Muscle of leg (tissue), 11 donors: ENCODE measurements around the gene EBF3. TPM values are rescaled to one million over a fixed set of nuclear protein-coding genes. Genes with fewer than 3 reads are reported as not detected.

Experiments
- DNase-seq: peaks from one replicate; pipeline ENCODE4 v3.0.0; 2013
- H3K27ac ChIP-seq: one replicate; pipeline ENCODE4 v1.5.1; 2013; ENCODE audit warnings: mild to moderate bottlenecking, low read length, control low read depth
- H3K27me3 ChIP-seq: one replicate; pipeline ENCODE4 v1.6.1; 2013; ENCODE audit warnings: low read length; ENCODE audit not compliant: control insufficient read depth, insufficient read depth
- H3K36me3 ChIP-seq: one replicate; pipeline ENCODE4 v1.6.1; 2013; ENCODE audit warnings: low read length; ENCODE audit not compliant: control insufficient read depth, insufficient read depth
- H3K4me1 ChIP-seq: one replicate; pipeline ENCODE4 v1.6.1; 2013; ENCODE audit warnings: low read length; ENCODE audit not compliant: control insufficient read depth, insufficient read depth
- H3K4me3 ChIP-seq: one replicate; pipeline ENCODE4 v1.5.1; 2013; ENCODE audit warnings: low read length, control low read depth
- H3K9me3 ChIP-seq: replicated peaks from 2 replicates; pipeline ENCODE4 v1.6.1; 2013; ENCODE audit warnings: low read depth, low read length; ENCODE audit not compliant: control insufficient read depth
- WGBS: methylation state at CpG from one replicate; pipeline ENCODE4 v1.1.5; 2013; ENCODE audit warnings: missing lambda C conversion rate; ENCODE audit not compliant: insufficient coverage; 5-methylcytosine and 5-hydroxymethylcytosine counted together
- polyA plus RNA-seq, 8 donors: library from polyadenylated mRNA; unstranded; fragments of 120-200 nt; gene quantifications; one replicate each; pipeline versions ENCODE4 v1.2.1 to v1.2.3, GENCODE V29; 2013; ENCODE audit warnings: inconsistent platforms in 1 of 8, low replicate concordance in 1 of 8; ENCODE audit not compliant: insufficient read length in 8 of 8, insufficient read depth in 1 of 8
- total RNA-seq: library from RNA; stranded (reverse); fragments of 120-200 nt; gene quantifications from one replicate; pipeline ENCODE4 v1.2.4, GENCODE V29; 2013

Gene EBF3
- total and polyA plus RNA-seq, 9 donors, result 33.6 to 102 (median 75.6) TPM

- no peaks in the 10 kb centered on the region for H3K9me3 ChIP-seq
- peaks cover 13% of the 10 kb centered on the region for H3K4me1 ChIP-seq
- peaks cover 79% of the 10 kb centered on the region for H3K36me3 ChIP-seq
- no peak overlapping the region for H3K27ac ChIP-seq
- no peak overlapping the region for H3K4me3 ChIP-seq
- no peak for DNase-seq
- WGBS, result 83% methylated on average over 4 of the region's 4 CpGs
- no peaks in the 10 kb centered on the region for H3K27me3 ChIP-seq
These were observed 100.0 kb downstream of the EBF3 start for GRCh38 chr10:129864082-129864481.

GRCh38 chr10:129863201-129863663 is 100.8 kb downstream of the EBF3 start:
- Histone ChIP-seq H3K4me3 (no peak overlapping the region), H3K9me3 (no peaks in the 10 kb centered on the region), H3K4me1 (peaks cover 13% of the 10 kb centered on the region), H3K27me3 (no peaks in the 10 kb centered on the region), H3K27ac (no peak overlapping the region), H3K36me3 (peaks cover 81% of the 10 kb centered on the region)
- WGBS, result 23% methylated on average over 4 of the region's 15 CpGs
- DNase-seq, result peak; percentile 42

- H3K27ac ChIP-seq, result no peak overlapping the region
- peaks cover 13% of the 10 kb centered on the region for H3K4me1 ChIP-seq
- peaks cover under 1% of the 10 kb centered on the region for H3K9me3 ChIP-seq
- H3K36me3 ChIP-seq, result peaks cover 84% of the 10 kb centered on the region
- WGBS, result 65% methylated on average over 9 of the region's 22 CpGs
- H3K27me3 ChIP-seq, result no peaks in the 10 kb centered on the region
- no peak overlapping the region for H3K4me3 ChIP-seq
- peak; percentile 52 for DNase-seq
These were observed 102.1 kb downstream of the EBF3 start for GRCh38 chr10:129861776-129862531.

DNA sequence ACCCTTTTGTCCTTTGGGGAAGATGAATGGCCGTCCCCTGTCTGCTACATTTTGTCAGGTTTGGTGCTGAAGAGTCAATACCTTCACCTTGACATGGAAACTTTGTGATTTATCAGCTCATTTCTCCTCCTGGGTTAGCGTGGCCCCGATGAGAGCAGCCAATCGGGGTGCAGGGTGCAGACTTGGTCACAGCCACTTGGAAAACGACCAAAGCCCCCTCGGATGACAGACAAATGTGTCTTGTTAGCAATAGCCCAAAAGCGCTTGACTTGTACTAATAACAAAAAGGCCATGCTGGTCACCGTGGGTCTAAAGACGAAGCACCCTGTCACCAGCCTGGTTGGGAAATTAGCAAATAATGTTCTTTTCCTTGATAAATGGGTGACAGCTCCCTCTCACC is 103.7 kb downstream of the EBF3 start:
- Histone ChIP-seq H3K4me1 (peaks cover 13% of the 10 kb centered on the region), H3K27me3 (no peaks in the 10 kb centered on the region), H3K9me3 (peaks cover 8% of the 10 kb centered on the region), H3K36me3 (peaks cover 78% of the 10 kb centered on the region), H3K4me3 (no peak overlapping the region), H3K27ac (no peak overlapping the region)
- no peak for DNase-seq
- whole genome bisulfite sequencing, result 79% methylated on average over 5 of the region's 9 CpGs

DNA sequence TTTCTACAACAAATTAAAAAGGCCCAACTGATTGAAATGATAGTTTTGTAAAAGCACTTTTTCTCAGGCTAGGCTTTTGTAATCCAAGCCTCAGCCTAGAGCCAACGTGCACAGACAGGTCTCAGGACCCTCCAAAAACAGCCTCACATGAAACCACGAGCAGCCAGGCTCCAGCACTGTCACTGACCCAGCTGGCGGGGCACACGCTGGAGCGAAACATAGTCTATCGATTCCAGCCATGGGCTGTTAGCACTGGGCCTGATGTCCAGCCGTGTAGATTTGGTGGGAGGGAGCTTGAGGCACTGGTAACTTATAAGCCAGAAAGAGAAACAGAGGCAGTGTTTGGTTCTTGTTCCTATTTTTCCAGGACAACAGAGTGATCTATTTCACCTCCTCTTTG is 104.5 kb downstream of the EBF3 start:
- H3K36me3 ChIP-seq, result peaks cover 76% of the 10 kb centered on the region
- no peaks in the 10 kb centered on the region for H3K27me3 ChIP-seq
- H3K9me3 ChIP-seq, result peaks cover 8% of the 10 kb centered on the region
- 73% methylated on average over 5 of the region's 7 CpGs for WGBS
- H3K4me3 ChIP-seq, result no peak overlapping the region
- peaks cover 12% of the 10 kb centered on the region for H3K4me1 ChIP-seq
- H3K27ac ChIP-seq, result no peak overlapping the region
- no peak for DNase-seq

DNA sequence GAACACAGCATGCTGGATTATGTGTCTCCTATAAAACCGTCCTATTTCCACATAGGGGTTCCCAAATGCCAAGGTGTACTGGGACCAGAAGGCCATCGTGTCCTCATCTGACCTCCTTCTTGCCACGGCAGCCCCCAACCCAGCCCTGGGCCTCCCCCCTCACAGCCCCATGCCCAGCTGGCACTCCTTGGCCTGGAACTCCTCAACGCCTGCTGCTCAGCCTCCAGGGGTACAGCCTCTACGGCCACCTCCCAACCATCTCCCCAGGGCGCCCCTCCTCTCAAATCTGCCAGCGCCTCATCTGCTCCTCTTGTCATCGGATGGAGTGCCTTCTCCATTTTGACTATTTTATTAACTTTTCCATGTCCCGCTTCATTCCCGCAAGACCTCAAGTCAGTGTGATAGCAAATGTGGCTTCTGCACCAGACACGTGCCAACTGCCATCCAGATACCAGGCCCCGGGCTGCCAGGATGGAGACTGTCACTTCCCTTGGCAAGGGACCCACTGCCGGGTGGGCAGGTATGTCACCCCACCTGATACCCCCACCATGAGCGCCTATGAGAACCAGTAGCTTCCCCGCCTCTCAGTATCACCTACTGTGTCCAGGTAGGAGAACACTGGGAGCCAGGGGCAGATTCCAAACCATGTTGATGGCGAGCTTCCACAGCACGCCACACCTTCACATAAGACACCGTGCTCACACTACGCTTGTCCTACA is 106.7 kb downstream of the EBF3 start:
- no peak overlapping the region for H3K27ac ChIP-seq
- no peak overlapping the region for H3K4me3 ChIP-seq
- no peak for DNase-seq
- peaks cover 8% of the 10 kb centered on the region for H3K9me3 ChIP-seq
- no peaks in the 10 kb centered on the region for H3K27me3 ChIP-seq
- 92% methylated on average over 19 of the region's 19 CpGs for WGBS
- peaks cover 65% of the 10 kb centered on the region for H3K36me3 ChIP-seq
- peaks cover 15% of the 10 kb centered on the region for H3K4me1 ChIP-seq

DNA sequence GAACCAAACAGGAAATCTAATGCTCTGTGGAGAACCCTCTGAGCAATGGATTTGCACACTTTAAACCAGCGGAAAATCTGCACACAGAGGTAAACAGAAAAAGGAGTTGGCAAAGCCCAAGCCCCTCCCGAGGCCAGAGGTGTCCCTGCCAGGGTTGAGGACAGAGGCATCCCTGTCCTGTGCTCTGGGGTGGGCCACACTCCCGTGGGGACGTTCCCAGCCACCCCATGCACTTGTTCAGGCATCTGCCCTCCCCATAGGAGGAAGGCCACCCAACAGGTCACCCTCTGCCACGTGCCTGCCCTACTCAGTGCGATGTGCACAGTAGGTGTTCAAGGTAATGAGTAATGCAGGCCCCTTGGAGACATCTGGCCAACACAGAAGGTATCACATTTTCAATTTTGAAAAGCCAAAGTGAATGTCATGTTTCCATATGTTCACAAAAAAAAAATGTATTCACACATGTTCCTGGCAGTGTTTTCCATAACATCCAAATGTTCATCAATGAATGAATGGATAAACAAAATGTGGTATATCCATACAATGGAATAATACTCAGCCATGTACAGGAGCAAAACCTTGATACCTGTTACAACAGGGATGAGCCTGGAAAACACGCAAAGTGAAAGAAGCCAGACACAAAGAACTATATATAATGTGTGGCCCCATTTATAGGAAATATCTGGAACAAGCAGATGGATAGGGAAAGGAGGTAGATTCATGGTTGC is 108.1 kb downstream of the EBF3 start:
- Histone ChIP-seq H3K4me3 (no peak overlapping the region), H3K36me3 (peaks cover 60% of the 10 kb centered on the region), H3K9me3 (peaks cover 8% of the 10 kb centered on the region), H3K27me3 (no peaks in the 10 kb centered on the region), H3K4me1 (peaks cover 19% of the 10 kb centered on the region), H3K27ac (no peak overlapping the region)
- 22% methylated on average over 2 of the region's 7 CpGs for WGBS
- DNase-seq, result no peak

DNA sequence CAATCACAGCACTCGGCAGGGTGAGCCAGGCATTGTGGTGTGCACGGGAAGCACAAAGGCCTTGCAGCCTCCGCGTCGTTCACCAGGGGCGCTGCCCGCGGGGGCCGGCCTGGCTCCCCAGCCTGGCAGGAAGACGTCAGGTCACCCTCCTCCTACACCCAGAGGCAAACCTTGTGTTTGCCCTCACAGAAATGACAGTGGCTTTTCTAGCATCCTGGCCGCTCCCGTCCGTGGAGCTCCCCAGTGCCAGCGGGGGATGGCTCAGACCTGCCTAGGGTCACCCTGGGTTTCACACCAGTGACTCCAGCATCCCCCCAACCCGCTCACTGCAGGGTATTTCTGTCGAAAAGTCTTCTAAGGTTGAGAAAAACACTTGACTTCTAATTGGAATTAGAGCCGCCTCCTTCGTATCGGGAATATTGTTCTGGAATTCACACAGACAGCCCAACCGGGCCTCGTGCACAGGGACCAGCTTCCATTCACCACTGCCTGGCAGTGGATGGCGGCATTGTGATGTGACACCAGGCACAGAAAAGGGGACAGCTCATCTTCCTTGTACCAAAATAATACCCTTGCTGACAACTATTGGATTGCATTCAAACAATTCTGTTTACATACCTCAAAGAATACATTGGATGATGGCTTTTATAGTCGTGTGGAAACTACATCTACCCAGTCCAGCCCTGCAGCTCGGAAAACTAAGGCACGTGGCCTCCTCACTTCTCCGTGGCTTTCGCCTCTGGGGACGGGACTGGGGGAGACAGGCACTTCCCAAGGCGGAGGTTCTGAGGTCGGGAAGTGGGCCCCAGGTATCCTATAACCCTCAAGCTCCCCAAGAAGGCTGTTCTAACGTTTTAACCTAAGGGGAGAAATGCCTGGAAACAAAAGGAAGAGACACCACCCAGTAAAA is 109.0 kb downstream of the EBF3 start:
- H3K9me3 ChIP-seq, result peaks cover 8% of the 10 kb centered on the region
- DNase-seq, result no peak
- H3K4me1 ChIP-seq, result peaks cover 24% of the 10 kb centered on the region
- no peak overlapping the region for H3K4me3 ChIP-seq
- H3K36me3 ChIP-seq, result peaks cover 61% of the 10 kb centered on the region
- 72% methylated on average over 19 of the region's 31 CpGs for WGBS
- H3K27me3 ChIP-seq, result no peaks in the 10 kb centered on the region
- H3K27ac ChIP-seq, result no peak overlapping the region

DNA sequence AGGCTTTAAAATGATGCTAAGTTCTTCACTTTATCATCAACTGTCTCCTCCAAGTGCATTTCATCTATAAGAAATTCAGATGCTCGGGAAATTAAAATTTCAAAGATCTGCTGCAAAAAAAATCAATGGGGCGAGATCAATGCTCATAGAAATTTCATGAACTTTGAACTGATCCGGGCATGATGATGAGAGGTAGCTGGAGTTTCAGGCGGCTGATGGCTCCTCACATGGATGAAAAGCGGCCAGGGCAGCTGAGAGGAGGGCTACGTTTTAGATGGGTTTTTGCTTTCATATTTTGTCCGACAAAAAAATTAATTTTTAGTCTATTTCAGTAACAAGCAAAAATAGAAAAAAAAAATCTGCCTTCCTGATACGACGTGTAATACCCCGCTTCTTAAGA is 109.9 kb downstream of the EBF3 start:
- peaks cover 61% of the 10 kb centered on the region for H3K36me3 ChIP-seq
- H3K9me3 ChIP-seq, result peaks cover 8% of the 10 kb centered on the region
- no peak for DNase-seq
- WGBS, result no CpG with 5 or more reads among the region's 10 CpGs
- H3K4me1 ChIP-seq, result peaks cover 24% of the 10 kb centered on the region
- H3K27ac ChIP-seq, result no peak overlapping the region
- H3K4me3 ChIP-seq, result no peak overlapping the region
- no peaks in the 10 kb centered on the region for H3K27me3 ChIP-seq
